Loucy (cell line): ENCODE measurements around the gene RGS6.

Source experiments
- H2AFZ ChIP-seq: fragments of 200-600 bp; sonication (generic); 2 replicates; pipeline ENCODE4 v1.6.0; 2016; ENCODE audit warnings: antibody characterized with exemption, mild to moderate bottlenecking, low read length, moderate library complexity
- H3F3A ChIP-seq: fragments of 200-600 bp; 2 replicates; pipeline ENCODE4 v1.6.0; 2016; ENCODE audit warnings: antibody characterized with exemption, low read depth, mild to moderate bottlenecking
- H3K27me3 ChIP-seq: fragments of 200-600 bp; sonication (generic); 2 replicates; pipeline ENCODE4 v1.6.1; 2014; ENCODE audit warnings: low read length, mild to moderate bottlenecking; ENCODE audit not compliant: insufficient read depth, poor library complexity, severe bottlenecking
- H3K36me3 ChIP-seq: fragments of 200-600 bp; sonication (generic); 2 replicates; pipeline ENCODE4 v1.6.1; 2016; ENCODE audit warnings: low read length; ENCODE audit not compliant: insufficient read depth
- H3K4me1 ChIP-seq: fragments of 200-600 bp; sonication (generic); 2 replicates; pipeline ENCODE4 v1.5.1; 2014; ENCODE audit warnings: low read length, mild to moderate bottlenecking; ENCODE audit not compliant: insufficient read depth, poor library complexity, severe bottlenecking
- H3K4me2 ChIP-seq: fragments of 200-600 bp; sonication (generic); 2 replicates; pipeline ENCODE4 v1.6.0; 2014; ENCODE audit warnings: antibody characterized with exemption, low read length, low read depth, mild to moderate bottlenecking; ENCODE audit not compliant: poor library complexity, severe bottlenecking
- H3K4me3 ChIP-seq: fragments of 200-600 bp; sonication (generic); 2 replicates; pipeline ENCODE4 v1.5.1; 2014; ENCODE audit warnings: low read length, mild to moderate bottlenecking, mixed read lengths; ENCODE audit not compliant: poor library complexity, severe bottlenecking
- H3K79me2 ChIP-seq: fragments of 200-600 bp; sonication (generic); 2 replicates; pipeline ENCODE4 v1.6.1; 2014; ENCODE audit warnings: low read length; ENCODE audit not compliant: insufficient read depth
- H3K9ac ChIP-seq: fragments of 200-600 bp; sonication (generic); 2 replicates; pipeline ENCODE4 v1.6.0; 2014; ENCODE audit warnings: mild to moderate bottlenecking, low read depth, low read length, moderate library complexity; ENCODE audit not compliant: poor library complexity, severe bottlenecking
- H3K9me2 ChIP-seq: fragments of 200-600 bp; sonication (generic); replicated peaks from 2 replicates; pipeline ENCODE4 v1.6.1; 2016; ENCODE audit warnings: low read depth, low read length, mixed read lengths
- H3K9me3 ChIP-seq: fragments of 200-600 bp; sonication (generic); 2 replicates; pipeline ENCODE4 v1.6.1; 2014; ENCODE audit warnings: mild to moderate bottlenecking, antibody characterized with exemption, low read length, low read depth; ENCODE audit not compliant: insufficient read depth
- H4K20me1 ChIP-seq: fragments of 200-600 bp; sonication (generic); 2 replicates; pipeline ENCODE4 v1.6.0; 2014; ENCODE audit warnings: antibody characterized with exemption, low read length, mild to moderate bottlenecking; ENCODE audit not compliant: insufficient read depth, poor library complexity, severe bottlenecking
- EZH2phosphoT487 ChIP-seq: fragments of 200-600 bp; IDR thresholded peaks from 2 replicates; pipeline ENCODE4 v1.6.1; 2018; ENCODE audit warnings: antibody characterized with exemption, mild to moderate bottlenecking, moderate library complexity, borderline replicate concordance
- TF ChIP-seq, protein P1 (sequence below): fragments of 200-600 bp; sonication (generic); conservative IDR thresholded peaks from 2 replicates; pipeline ENCODE4 v1.5.1; 2014; ENCODE audit warnings: mild to moderate bottlenecking, antibody characterized with exemption, low read length

RGS6 gene

DNA sequence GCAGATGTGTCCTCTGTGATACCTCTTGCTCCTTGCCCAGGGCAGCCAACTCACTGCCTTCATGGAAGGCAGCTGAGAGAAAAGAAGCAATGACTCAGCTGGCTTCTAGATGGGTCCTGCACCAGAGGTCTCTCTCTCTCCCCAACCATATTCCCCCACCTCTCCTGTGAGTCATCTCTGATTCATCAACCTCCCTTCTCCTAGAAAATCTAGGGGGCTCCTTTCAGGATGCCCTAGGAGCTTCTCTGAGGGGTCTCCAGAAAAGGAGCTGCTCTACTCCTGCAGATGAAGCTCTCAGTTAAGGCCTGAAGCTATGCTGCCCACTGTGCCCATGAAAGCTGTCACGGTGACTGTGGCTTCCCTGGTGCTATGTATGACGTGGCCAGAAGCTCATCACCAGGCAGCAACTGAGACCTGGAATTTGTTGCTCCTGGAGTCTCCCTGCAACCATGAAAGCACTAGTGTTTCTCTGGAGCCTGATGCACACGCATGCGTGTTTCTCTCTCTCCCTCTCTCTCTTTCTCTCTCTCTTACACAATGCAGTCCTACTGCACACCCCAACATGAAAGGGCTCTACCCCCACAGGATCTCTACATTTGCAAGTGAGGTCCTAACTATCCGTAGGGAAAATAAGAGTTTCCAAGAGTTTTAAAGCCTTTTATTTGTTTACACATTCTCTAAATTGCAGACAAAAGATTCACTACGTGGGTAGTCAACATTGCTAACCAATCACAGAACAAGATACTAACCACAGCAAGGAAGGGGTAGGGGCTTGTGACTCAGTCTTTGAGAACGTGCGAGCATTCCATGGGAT, 676.4 kb downstream of the RGS6 start:
- Histone ChIP-seq H2AFZ (no peak overlapping the region), H3K4me2 (peak overlapping the region; percentile 3), H3K4me1 (peaks cover 43% of the 10 kb centered on the region), H3K79me2 (no peaks in the 10 kb centered on the region), H3F3A (no peaks in the 10 kb centered on the region), H3K27me3 (no peaks in the 10 kb centered on the region), H4K20me1 (no peaks in the 10 kb centered on the region), H3K9me3 (no peaks in the 10 kb centered on the region), H3K9ac (peak overlapping the region; percentile 1), H3K4me3 (no peak overlapping the region), H3K36me3 (no peaks in the 10 kb centered on the region), H3K9me2 (no peaks in the 10 kb centered on the region)
- TF ChIP-seq EZH2phosphoT487, result no peak
- TF ChIP-seq, protein P1, sequence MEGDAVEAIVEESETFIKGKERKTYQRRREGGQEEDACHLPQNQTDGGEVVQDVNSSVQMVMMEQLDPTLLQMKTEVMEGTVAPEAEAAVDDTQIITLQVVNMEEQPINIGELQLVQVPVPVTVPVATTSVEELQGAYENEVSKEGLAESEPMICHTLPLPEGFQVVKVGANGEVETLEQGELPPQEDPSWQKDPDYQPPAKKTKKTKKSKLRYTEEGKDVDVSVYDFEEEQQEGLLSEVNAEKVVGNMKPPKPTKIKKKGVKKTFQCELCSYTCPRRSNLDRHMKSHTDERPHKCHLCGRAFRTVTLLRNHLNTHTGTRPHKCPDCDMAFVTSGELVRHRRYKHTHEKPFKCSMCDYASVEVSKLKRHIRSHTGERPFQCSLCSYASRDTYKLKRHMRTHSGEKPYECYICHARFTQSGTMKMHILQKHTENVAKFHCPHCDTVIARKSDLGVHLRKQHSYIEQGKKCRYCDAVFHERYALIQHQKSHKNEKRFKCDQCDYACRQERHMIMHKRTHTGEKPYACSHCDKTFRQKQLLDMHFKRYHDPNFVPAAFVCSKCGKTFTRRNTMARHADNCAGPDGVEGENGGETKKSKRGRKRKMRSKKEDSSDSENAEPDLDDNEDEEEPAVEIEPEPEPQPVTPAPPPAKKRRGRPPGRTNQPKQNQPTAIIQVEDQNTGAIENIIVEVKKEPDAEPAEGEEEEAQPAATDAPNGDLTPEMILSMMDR, result no peak

GRCh38 chr14:72609205-72609916, 677.1 kb downstream of the RGS6 start:
- Histone ChIP-seq H3K9me2 (no peaks in the 10 kb centered on the region), H3K27me3 (no peaks in the 10 kb centered on the region), H4K20me1 (no peaks in the 10 kb centered on the region), H2AFZ (no peak overlapping the region), H3K36me3 (no peaks in the 10 kb centered on the region), H3K79me2 (no peaks in the 10 kb centered on the region), H3K4me2 (no peak overlapping the region), H3F3A (no peaks in the 10 kb centered on the region), H3K9ac (no peak overlapping the region), H3K4me3 (no peak overlapping the region), H3K4me1 (peaks cover 51% of the 10 kb centered on the region), H3K9me3 (no peaks in the 10 kb centered on the region)
- no peak for TF ChIP-seq EZH2phosphoT487
- TF ChIP-seq, protein P1, result no peak

- Histone ChIP-seq H3K79me2 (no peaks in the 10 kb centered on the region), H3K9me3 (no peaks in the 10 kb centered on the region), H3K27me3 (no peaks in the 10 kb centered on the region), H3K36me3 (no peaks in the 10 kb centered on the region), H3F3A (no peaks in the 10 kb centered on the region), H3K9ac (no peak overlapping the region), H4K20me1 (no peaks in the 10 kb centered on the region), H3K4me2 (no peak overlapping the region), H3K4me3 (no peak overlapping the region), H2AFZ (no peak overlapping the region), H3K9me2 (no peaks in the 10 kb centered on the region), H3K4me1 (peaks cover 57% of the 10 kb centered on the region)
- TF ChIP-seq, protein P1, result no peak
- TF ChIP-seq EZH2phosphoT487, result no peak
These were observed 678.0 kb downstream of the RGS6 start for GRCh38 chr14:72610096-72610830.
